GM18526 (cell line): ENCODE results near the gene CNTNAP4.

Experiments used
- POLR2A ChIP-seq: IDR thresholded peaks from 3 replicates; pipeline ENCODE4 v1.6.1; 2011; ENCODE audit not compliant: insufficient read length; ENCODE audit errors: extremely low read depth

CNTNAP4 gene

DNA sequence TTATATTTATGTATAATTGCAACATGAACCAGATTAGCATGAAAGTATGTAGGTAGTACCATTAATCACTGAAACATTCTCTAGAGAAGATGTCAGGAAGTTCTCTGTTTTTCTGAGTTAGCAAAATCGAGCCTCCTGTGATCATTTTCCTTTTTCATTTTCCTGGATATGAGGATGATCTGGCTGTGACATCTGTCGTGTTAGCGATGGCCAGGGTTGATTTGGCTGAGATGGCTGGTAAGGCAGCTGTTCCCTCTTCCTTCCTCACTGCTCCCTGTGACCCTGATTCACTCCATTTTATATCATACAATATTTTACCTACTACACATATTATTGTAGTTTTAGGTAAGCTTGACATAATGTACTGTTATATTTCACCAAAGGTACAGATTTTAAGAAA lies 10.3 kb downstream of the CNTNAP4 start:
- TF ChIP-seq POLR2A, result no peak

DNA sequence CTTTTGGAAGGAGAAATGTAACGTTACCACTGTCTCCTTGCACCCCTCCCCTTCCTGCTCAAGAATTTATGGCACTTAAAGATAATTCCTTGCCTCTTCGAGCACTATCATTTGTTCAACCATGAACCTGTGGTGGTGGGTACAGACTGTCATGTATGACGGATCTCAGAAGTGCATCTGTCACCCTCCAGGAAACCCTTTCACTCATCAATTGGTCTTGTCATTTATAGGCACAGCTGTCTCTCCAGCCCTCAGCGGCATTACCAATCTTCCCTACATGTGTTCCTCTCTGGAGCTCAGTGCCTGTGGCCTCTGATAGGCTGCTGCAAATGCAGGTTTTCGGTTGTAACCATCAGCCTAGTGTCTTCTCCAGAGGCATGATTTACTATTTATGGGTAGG lies 15.0 kb downstream of the CNTNAP4 start:
- no peak for TF ChIP-seq POLR2A

DNA sequence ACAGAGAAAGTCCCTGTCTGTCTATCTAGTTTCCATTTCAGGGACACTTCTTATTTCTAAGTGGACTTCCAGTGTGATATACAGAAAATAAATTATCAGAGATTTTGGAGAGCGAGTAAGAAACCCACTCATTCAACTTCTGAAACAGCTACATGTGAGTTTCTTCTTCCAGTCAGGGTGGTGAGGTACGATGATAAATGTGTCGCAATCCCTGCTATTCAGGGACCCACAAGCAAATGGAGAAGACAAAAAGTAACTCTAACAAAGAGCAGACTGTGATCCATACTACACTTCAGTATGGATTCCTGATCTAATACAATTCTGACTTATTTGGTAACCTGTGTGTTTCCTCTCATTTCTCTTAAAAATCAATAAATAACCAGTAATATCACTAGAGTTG lies 16.8 kb downstream of the CNTNAP4 start:
- TF ChIP-seq POLR2A, result no peak

DNA sequence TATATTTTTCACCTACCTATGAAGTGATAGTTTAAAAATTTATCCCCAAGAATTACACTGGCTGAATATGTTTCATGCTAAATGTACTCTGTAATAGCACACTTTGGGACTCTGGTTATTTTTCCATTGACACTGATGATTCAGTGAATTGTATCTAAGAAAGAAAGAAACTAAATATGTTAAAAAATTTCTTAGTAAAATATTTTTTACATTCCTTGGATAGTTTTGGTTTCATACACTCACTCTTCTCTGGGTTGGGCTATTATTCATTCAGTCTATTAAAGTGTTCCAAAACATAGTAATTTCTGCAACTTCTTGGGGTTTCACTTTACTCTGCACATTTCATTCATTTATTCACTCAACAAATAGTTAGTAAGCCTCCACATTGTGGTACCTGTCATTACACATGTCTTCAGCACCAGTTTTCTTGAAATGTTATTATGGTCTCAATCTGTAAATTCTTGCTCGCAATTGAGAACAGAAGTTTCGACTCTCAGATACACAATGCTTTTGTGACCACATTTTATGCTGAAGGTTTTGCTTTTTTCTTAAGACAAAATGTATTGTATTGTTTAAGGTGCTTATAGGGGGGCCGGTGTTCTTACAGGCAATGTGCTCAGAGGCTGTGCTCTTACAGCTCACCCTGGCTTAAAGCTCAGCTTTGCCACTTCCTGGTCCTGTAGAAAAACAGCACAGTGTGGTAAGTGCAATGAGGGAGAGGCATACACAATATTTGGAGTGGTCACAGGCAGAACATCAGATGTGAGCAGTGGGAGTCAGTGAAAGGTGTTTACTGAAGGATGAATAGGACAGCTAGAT lies 17.4 kb downstream of the CNTNAP4 start:
- TF ChIP-seq POLR2A, result no peak

DNA sequence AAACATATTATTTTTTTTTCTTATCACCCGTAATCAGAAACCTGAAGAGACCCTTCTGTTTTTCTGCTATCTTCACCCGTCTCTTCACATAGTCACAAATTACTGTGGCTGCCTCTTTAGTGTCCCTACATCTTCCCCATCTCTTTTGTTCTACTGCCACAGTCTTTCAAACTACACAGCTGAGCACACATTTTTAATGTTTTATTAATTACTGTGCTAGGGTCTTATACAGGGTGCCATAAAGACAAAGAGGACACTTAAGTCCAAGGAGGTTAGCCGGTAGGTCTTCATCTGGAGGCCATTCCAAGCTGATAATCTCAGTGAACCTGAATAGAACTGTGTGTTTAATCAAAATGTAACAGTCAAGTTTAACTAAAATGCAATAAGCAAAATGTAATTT lies 20.7 kb downstream of the CNTNAP4 start:
- TF ChIP-seq POLR2A, result no peak

DNA sequence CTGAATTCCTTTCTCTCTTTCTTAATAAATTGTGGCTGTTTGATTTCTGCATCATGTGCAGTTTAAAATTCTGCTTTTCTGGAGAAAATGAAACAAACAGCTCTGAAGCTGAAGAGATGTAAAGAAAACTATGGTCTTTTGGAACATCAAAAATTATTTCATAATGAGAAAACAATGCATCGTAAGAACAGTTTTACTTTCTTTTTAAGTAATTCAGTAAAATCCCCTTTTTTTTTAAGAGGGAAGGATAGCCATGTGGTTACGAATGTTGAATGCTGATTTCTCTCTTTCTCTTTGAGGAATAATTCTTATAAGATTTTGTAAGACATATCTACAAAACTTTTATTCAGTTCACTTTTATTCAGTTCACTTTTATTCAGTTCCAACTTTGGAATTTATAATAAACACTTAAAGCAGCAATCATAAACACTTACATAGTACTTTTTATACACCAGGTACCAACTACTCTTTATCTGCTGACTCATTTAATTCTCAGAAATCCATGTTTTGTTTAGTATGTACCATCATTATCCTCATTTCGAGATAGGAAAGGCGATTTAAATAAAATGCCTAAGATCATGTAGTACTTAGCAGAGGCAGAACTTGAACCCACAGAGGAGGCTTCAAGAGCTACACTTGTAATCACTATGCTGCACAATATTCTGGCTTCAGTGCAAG lies 26.6 kb downstream of the CNTNAP4 start:
- no peak for TF ChIP-seq POLR2A

DNA sequence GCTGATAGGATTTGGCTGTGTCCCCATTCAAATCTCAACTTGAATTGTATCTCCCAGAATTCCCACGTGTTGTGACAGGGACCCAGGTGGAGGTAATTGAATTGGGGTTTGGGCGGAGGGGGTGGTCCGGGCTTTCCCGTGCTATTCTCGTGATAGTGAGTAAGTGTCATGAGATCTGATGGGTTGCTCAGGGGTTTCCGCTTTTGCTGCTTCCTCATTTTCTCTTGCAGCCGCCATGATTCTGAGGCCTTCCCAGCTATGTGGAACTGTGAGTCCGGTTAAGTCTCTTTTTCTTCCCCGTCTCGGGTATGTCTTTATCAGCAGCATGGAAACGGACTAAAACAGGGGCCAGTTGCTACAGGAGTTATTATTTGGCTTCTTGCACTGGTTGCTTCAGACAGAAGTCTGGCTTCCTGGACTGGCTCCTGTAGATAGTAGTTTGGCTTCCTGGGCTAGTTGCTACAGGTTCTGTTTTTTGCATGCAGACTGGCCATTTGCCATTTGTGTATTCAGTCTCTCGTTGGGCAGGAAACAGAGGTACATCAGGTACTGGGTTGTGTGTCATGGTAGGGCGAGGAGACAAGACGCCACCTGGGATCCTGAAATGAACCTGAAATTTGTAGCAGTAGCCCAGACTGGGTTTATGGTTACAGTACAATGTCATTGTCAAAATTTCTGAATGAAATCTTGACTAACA lies 32.6 kb downstream of the CNTNAP4 start:
- TF ChIP-seq POLR2A, result no peak

DNA sequence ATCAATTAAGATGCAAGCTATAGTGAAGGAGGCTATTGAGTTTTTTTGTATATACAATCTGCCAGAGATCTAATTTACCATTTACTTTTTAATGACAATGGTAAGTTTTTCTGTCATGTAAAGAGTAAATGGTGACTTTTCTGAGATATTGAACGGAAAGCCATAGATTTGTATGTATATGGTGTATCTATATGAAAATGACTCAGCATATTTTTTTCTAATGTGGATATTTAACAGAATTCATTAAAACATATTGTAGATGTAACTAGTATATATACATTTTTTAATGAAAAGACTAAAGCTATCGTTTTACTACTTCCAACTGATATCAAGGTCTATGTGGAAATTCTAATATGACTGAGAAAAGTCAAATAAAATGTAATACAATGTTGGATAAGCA lies 34.1 kb downstream of the CNTNAP4 start:
- no peak for TF ChIP-seq POLR2A

DNA sequence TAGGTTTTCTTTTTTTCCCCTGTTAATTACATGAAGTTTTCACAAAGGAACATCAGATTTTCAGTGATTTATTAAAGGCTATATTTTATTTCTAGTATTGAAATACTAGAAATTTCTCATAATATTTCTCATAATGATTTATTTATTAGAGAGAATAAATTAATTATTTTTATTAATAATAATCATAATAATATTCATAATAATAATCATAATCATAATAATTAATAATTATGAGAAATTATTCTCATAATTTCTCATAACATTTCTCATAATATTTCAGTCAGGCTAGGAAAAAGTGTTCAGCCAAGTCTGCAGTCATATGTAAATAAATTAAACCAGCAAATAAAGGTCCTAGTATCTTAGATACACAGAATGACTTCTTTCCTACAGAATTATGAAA lies 41.4 kb downstream of the CNTNAP4 start:
- TF ChIP-seq POLR2A, result no peak

DNA sequence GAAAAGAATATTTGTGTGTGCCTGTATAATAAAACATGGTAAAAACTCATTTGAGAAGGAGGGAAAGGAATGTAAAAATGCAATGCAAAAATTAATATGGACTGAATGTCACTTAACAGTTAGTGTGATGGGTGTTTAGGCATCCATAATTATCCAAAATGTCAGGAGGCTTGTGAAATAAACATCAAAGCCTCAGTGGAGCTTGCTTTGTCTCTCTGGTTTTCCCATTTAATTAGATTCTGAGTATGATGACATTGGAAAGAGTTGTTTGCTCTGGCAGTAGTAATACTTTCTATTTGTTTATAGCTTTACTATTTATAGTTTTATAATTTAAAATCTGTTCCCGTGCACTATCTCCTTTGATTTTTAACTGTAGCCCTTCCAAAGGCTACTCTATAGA lies 51.9 kb downstream of the CNTNAP4 start:
- no peak for TF ChIP-seq POLR2A

DNA sequence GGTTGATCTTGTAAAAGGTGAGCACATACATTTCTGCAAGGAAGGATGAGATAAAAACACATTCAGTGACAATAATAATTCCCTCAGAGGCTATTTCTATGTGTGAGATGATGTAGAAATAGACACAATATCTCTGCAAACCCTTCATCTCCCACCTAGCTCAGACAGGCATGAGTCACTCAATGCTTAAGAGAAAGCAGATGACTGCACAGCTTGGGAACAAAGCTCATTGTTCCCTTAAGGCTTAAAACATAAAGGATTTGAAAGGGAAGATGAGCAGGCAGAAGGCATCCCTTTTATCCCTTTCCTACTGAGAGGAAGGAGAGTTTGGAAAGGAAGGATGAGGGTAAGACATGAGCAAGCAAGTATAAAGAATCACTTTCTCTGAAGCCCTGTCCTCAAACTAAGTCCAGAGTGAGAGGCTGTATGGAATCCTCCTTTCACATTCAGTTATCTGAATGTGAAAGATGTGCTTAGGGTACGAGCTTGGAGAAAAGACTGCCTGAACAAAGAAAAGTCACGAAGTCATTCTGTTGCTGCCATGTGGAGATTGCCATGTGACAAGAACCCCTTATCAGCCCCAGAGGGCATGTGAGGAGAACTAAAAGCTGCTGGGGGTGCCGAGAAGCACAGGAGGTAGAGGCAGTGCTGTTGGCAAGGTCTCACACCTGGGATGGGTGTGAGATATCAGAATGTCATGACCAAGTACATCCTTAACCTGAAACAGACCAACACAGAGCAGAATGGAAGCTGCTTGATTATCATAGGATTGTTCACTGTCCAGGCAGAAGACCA lies 58.2 kb downstream of the CNTNAP4 start:
- no peak for TF ChIP-seq POLR2A

DNA sequence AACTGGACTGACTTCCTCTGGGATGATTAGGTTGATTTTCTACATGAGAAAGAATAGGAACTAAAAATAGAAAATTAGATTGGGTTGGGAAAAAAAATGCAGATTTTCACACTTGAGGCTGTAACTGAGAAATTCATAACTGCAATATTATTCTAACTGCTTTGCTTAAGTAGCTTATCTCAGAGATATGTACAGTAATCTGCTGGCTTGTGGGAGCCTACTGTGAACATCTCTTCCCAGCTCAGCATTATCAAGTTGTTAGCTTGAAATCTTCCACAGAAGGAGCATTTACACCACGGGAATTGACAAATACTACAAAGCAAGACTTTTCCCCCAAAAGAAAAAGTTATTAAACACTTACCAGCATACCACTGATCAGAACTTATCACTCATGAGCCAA lies 58.9 kb downstream of the CNTNAP4 start:
- no peak for TF ChIP-seq POLR2A

DNA sequence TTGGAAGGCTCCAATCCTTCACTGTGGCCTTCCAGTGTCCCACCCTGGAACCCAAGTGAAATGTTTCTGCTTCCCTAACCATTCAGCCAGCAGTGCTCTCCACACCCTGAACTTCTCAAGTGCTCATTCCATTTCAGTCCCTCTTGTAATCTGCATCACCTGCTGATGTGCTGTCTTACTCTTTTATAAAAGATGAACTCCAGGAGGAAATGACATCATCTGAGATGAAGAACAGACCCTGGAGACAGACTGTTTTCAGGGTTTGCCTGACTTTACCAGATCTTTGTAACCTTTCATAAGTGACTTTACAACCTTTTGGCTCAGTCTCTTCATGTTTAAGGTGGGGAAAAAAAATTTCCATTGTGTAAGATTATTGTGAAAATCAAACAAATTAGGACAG lies 61.3 kb downstream of the CNTNAP4 start:
- TF ChIP-seq POLR2A, result no peak

DNA sequence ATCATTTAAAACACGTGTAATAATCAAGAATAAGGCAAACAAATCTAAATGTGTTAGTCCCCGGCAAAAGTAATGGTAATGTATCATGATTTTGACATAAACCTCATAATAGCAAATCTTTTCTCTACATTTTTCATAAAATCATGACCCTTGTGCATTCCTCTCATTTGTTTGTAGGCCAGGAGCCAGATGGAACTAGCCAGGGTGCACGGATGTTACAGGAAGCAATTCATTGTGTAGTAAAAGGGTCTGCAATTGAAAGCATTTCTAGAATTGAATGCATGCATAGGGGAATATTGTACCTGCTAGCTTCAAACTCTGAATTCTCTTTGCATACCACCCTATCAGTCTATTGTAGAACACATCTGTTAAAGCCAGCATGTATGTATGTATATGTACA lies 66.6 kb downstream of the CNTNAP4 start:
- no peak for TF ChIP-seq POLR2A

DNA sequence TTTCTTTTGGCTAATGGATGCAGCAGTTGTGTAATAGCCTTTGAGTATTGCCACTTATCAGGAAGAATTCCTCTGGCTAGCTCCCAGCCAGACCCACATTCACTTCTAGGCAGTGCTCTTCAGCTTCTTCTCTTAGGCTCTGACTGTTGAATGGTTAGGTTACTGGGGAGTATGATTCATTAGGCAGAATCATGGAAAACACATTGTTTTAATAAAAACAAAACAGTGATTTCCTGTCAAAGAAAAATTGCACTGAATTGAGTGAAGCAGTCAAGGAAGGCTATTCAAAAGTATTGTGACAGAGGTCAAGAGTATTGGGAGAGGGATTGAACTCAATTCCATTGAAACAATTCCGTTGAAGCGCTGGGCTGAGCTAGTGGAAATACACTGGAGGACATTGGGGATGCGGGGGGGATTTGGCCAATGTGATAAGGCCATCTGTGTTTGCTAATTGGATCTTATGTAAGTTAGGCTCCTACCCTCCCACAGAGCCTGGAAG lies 68.0 kb downstream of the CNTNAP4 start:
- TF ChIP-seq POLR2A, result no peak

DNA sequence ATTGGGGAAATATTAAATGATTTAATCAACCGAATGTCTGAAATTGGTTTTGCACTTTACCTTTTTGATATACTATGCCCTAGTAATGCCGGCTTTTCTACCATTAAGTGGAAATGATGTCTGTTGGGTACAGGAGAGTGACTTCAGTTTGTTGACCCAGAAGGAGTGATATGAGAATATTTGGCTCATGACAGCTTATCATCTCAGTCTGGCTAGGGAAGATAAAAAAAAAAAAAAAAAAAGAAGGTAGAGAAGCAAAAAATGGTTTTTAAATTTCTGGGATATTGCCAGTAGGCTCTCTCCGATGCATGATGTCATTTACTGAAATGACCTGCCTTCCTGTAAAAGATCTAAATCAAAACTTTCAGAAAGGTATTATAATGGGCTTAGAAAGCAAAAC lies 69.0 kb downstream of the CNTNAP4 start:
- no peak for TF ChIP-seq POLR2A

DNA sequence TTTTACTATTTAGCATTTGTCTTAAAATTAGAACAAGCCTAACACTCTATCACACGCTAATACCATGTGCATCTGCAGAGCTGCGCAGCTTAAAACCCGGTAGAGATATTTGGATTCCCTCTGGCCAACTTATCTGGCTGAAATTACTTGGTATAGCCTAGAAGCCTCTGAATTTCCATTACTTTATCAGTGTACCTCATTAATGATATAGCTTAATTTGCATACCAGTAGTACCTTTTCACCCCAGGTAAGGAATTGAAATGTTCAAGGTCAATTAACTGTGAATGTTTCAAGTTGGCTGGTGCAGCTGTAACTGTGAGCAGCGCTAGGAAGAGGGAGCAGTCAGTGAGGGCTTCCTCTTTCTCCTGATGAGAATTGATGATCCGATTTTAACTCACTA lies 74.2 kb downstream of the CNTNAP4 start:
- TF ChIP-seq POLR2A, result no peak
